Mesendoderm (in vitro differentiated cells): ENCODE results near the gene SYNRG.
A peak's percentile ranks its signal among the peaks of the same experiment; 100 is the strongest.

Source experiments
- DNase-seq: peaks from one replicate; pipeline ENCODE4 v3.0.0; 2013
- H2AK5ac ChIP-seq: 2 replicates; pipeline ENCODE4 v1.6.1; 2013; ENCODE audit warnings: low read length, inconsistent platforms
- H2BK120ac ChIP-seq: 2 replicates; pipeline ENCODE4 v1.6.1; 2013; ENCODE audit warnings: low read depth, mild to moderate bottlenecking, low read length, moderate library complexity, mixed read lengths
- H2BK15ac ChIP-seq: replicated peaks from 2 replicates; pipeline ENCODE4 v1.6.1; 2013; ENCODE audit warnings: low read depth, mild to moderate bottlenecking, moderate library complexity
- H2BK5ac ChIP-seq: 2 replicates; pipeline ENCODE4 v1.6.1; 2013; ENCODE audit warnings: low read length, inconsistent platforms
- H3K18ac ChIP-seq: 2 replicates; pipeline ENCODE4 v1.6.1; 2013; ENCODE audit warnings: mild to moderate bottlenecking, low read length, mixed read lengths
- H3K23ac ChIP-seq: one replicate; pipeline ENCODE4 v1.6.1; 2013; ENCODE audit warnings: low read length
- H3K27ac ChIP-seq: 2 replicates; pipeline ENCODE4 v1.5.1; 2013; ENCODE audit warnings: low read depth, mild to moderate bottlenecking, inconsistent platforms, low read length, moderate library complexity
- H3K27me3 ChIP-seq: 2 replicates; pipeline ENCODE4 v1.6.1; 2013; ENCODE audit warnings: low read length, control low read depth, mild to moderate bottlenecking, inconsistent platforms; ENCODE audit not compliant: insufficient read depth, poor library complexity
- H3K36me3 ChIP-seq: 2 replicates; pipeline ENCODE4 v1.6.1; 2013; ENCODE audit warnings: low read length, inconsistent platforms; ENCODE audit not compliant: control insufficient read depth, insufficient read depth
- H3K4ac ChIP-seq: one replicate; pipeline ENCODE4 v1.6.1; 2013; ENCODE audit warnings: low read depth, mild to moderate bottlenecking, low read length, moderate library complexity
- H3K4me1 ChIP-seq: 2 replicates; pipeline ENCODE4 v1.6.1; 2013; ENCODE audit warnings: low read depth, low read length, inconsistent platforms; ENCODE audit not compliant: control insufficient read depth
- H3K4me2 ChIP-seq: 2 replicates; pipeline ENCODE4 v1.6.1; 2013; ENCODE audit warnings: low read length
- H3K4me3 ChIP-seq: 2 replicates; pipeline ENCODE4 v1.5.1; 2013; ENCODE audit warnings: mild to moderate bottlenecking, low read length
- H3K56ac ChIP-seq: one replicate; pipeline ENCODE4 v1.6.1; 2013; ENCODE audit warnings: low read length
- H3K79me1 ChIP-seq: 2 replicates; pipeline ENCODE4 v1.6.1; 2013; ENCODE audit warnings: low read length, inconsistent platforms
- H3K79me2 ChIP-seq: 2 replicates; pipeline ENCODE4 v1.6.1; 2013; ENCODE audit warnings: mild to moderate bottlenecking, low read length; ENCODE audit not compliant: control insufficient read depth, insufficient read depth
- H3K9ac ChIP-seq: 2 replicates; pipeline ENCODE4 v1.6.1; 2013; ENCODE audit warnings: low read length, inconsistent platforms
- H4K5ac ChIP-seq: one replicate; pipeline ENCODE4 v1.6.1; 2013; ENCODE audit warnings: low read length
- H4K8ac ChIP-seq: one replicate; pipeline ENCODE4 v1.6.1; 2013; ENCODE audit warnings: low read depth, mild to moderate bottlenecking, control low read depth, low read length, moderate library complexity
- WGBS: extraction: QIAGEN DNeasy Blood & Tissue Kit; methylation state at CpG from one replicate; pipeline ENCODE4 v1.1.7; 2013; ENCODE audit warnings: low lambda C conversion rate, missing lambda C conversion rate; ENCODE audit not compliant: insufficient coverage; ENCODE audit errors: extremely low coverage; 5-methylcytosine and 5-hydroxymethylcytosine counted together

SYNRG gene

DNA sequence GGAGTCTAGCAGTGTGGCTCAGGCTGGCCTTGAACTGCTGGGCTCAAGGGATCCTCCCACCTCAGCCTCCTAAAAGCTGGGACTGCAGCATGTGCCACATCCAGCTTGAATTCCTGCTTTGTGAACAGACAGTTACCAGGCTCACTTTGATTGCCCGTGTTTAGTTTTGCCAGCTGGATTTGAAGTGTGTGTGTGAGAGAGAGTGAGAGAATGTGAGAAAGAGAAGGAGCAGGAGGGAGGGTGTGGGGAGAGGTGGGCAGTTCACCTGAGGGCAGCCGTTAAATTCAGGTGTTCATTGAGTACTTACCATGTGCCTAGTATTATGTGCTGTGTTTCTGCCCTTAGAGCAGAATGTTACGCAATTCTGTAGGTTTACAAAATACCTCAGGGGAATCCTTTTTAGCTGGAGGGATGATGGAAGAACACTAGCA lies 114.8 kb downstream of the SYNRG start:
- no CpG with 5 or more reads among the region's 3 CpGs for WGBS
- Histone ChIP-seq H3K79me1 (peaks cover 4% of the 10 kb centered on the region), H3K9ac (no peak overlapping the region), H3K4me2 (no peak overlapping the region), H3K79me2 (peaks cover 5% of the 10 kb centered on the region), H3K4me1 (peaks cover 5% of the 10 kb centered on the region), H2BK5ac (no peak overlapping the region), H3K23ac (no peak overlapping the region), H3K18ac (no peak overlapping the region), H3K36me3 (no peaks in the 10 kb centered on the region), H2BK15ac (no peak overlapping the region), H3K27ac (no peak overlapping the region), H4K5ac (no peak overlapping the region), H2BK120ac (no peak overlapping the region), H2AK5ac (no peak overlapping the region), H3K56ac (no peak overlapping the region), H3K4ac (no peak overlapping the region), H3K4me3 (no peak overlapping the region), H4K8ac (no peak overlapping the region), H3K27me3 (no peaks in the 10 kb centered on the region)
- no peak for DNase-seq

DNA sequence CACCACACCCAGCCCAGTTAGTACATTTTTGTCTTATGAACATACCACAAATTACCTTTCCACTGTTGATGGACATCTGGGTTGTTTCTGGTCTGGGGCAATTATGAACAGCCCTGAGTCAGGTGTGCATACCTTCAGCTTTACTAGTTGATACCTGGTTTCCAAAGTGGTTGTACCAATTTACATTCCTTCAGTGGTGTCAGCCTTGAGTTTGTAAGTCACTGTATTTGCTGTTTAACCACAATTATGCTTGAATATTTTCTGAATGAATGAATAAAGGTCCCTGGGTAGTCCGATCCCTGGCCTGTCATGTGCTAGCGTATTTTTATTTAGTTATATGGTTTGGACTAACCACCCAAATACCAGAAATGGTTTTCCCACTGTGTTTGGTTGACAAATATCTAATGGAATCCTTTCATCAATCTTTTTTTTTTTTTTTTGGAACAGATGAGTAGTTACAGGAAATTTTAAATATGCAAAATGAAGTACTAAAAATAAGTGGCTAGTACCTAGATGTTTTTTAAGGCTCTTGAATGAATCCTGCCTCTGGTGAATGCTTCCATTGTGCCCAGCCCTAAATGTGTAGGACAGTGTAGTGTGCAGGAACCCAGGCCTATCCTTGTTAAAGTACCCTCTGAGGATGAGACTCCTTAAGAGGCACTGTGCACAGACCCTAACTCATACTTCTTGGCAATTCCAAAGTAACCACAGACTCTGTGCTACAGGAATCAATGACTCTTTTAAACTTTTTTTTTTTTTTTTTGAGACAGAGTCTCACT lies 115.8 kb downstream of the SYNRG start:
- peaks cover 5% of the 10 kb centered on the region for H3K79me2 ChIP-seq
- H4K5ac ChIP-seq = no peak overlapping the region
- H3K27me3 ChIP-seq = no peaks in the 10 kb centered on the region
- H3K9ac ChIP-seq = no peak overlapping the region
- H3K56ac ChIP-seq = no peak overlapping the region
- H3K36me3 ChIP-seq = no peaks in the 10 kb centered on the region
- no peak overlapping the region for H4K8ac ChIP-seq
- H2BK15ac ChIP-seq = no peak overlapping the region
- no peak overlapping the region for H3K23ac ChIP-seq
- H2AK5ac ChIP-seq = no peak overlapping the region
- H3K4me2 ChIP-seq = no peak overlapping the region
- H3K27ac ChIP-seq = no peak overlapping the region
- WGBS = no CpG with 5 or more reads among the region's 2 CpGs
- no peak overlapping the region for H2BK5ac ChIP-seq
- peaks cover 5% of the 10 kb centered on the region for H3K4me1 ChIP-seq
- H2BK120ac ChIP-seq = no peak overlapping the region
- H3K79me1 ChIP-seq = peaks cover 4% of the 10 kb centered on the region
- H3K18ac ChIP-seq = no peak overlapping the region
- H3K4ac ChIP-seq = no peak overlapping the region
- DNase-seq = no peak
- no peak overlapping the region for H3K4me3 ChIP-seq

- H3K79me1 ChIP-seq = peaks cover 4% of the 10 kb centered on the region
- no peak overlapping the region for H3K56ac ChIP-seq
- no peak overlapping the region for H3K4me3 ChIP-seq
- H3K23ac ChIP-seq = no peak overlapping the region
- H3K27ac ChIP-seq = no peak overlapping the region
- H2AK5ac ChIP-seq = no peak overlapping the region
- H3K79me2 ChIP-seq = peaks cover 5% of the 10 kb centered on the region
- no peak overlapping the region for H4K5ac ChIP-seq
- H3K4me2 ChIP-seq = no peak overlapping the region
- H2BK120ac ChIP-seq = no peak overlapping the region
- WGBS = no CpG with 5 or more reads among the region's 4 CpGs
- H3K18ac ChIP-seq = no peak overlapping the region
- H3K4me1 ChIP-seq = peaks cover 5% of the 10 kb centered on the region
- H3K27me3 ChIP-seq = no peaks in the 10 kb centered on the region
- no peak overlapping the region for H3K9ac ChIP-seq
- H2BK15ac ChIP-seq = no peak overlapping the region
- H3K4ac ChIP-seq = no peak overlapping the region
- H4K8ac ChIP-seq = no peak overlapping the region
- no peaks in the 10 kb centered on the region for H3K36me3 ChIP-seq
- no peak overlapping the region for H2BK5ac ChIP-seq
- DNase-seq = no peak
Measured at GRCh38 chr17:37492167-37492566, 117.1 kb downstream of the SYNRG start.

DNA sequence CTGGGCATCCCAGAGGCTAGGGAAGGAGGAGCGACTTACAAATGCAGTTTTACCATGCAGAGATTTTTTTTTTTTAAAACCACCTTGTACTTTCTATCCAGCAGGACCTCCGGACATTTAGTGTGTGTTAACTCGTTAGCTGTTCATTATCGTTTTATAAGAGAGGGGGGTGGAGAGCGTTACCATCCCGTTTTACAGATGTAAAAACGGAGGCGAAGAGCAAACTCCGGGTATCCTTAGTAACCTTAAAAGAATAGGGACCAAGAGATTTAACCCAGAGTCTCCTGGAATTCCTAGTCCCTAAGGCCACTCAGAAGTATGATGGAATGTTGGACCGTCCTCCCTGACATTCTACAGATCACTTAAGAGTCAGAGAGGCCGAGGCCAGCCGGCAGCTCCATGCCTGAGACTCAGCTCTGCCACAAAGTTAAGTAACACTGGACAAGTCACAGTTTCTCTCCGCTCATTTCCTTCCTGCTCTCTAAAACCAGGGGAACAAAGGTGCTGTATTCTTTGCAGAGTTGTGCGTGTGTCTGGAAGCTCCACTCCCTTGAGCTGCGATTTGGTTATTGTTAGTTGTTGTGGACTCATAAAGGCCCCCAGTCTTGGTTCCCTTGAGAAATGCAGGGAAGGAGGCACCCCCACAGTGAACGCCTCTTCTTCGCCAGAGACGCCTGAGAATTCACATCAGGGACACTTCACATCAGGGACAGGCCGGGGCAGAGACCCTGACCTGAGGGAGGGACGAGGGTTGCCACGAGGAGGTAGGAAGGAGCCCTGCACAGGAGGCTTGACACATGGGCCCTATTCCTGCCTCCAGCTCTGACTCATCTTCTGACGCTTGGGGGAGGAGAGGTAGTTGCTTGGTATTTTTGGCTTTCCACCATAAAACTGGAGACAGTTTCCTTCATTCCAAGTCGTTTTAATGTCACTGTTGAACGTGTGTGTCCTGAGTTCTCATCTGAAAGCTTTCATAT lies 118.3 kb downstream of the SYNRG start:
- Histone ChIP-seq H3K23ac (peak overlapping the region; percentile 80), H3K4me3 (peak overlapping the region; percentile 64), H2AK5ac (no peak overlapping the region), H2BK15ac (no peak overlapping the region), H2BK120ac (no peak overlapping the region), H3K4me1 (peaks cover 5% of the 10 kb centered on the region), H4K5ac (no peak overlapping the region), H3K36me3 (no peaks in the 10 kb centered on the region), H3K9ac (peak overlapping the region; percentile 72), H3K27me3 (no peaks in the 10 kb centered on the region), H3K4ac (no peak overlapping the region), H3K27ac (peak overlapping the region; percentile 10), H4K8ac (no peak overlapping the region), H3K18ac (no peak overlapping the region), H2BK5ac (no peak overlapping the region), H3K4me2 (peak overlapping the region; percentile 93), H3K79me2 (peaks cover 5% of the 10 kb centered on the region), H3K79me1 (peaks cover 4% of the 10 kb centered on the region), H3K56ac (peak overlapping the region; percentile 78)
- DNase-seq = peak; percentile 92
- no CpG with 5 or more reads among the region's 24 CpGs for WGBS

GRCh38 chr17:37490022-37490587 lies 119.1 kb downstream of the SYNRG start:
- Histone ChIP-seq H4K8ac (no peak overlapping the region), H3K4me2 (peak overlapping the region; percentile 93), H3K56ac (peak overlapping the region; percentile 76), H2BK5ac (no peak overlapping the region), H2BK120ac (no peak overlapping the region), H3K23ac (no peak overlapping the region), H3K36me3 (no peaks in the 10 kb centered on the region), H4K5ac (no peak overlapping the region), H3K27ac (peak overlapping the region; percentile 23), H3K18ac (peak overlapping the region; percentile 62), H3K4ac (no peak overlapping the region), H3K4me3 (peak overlapping the region; percentile 64), H3K79me1 (peaks cover 4% of the 10 kb centered on the region), H2BK15ac (no peak overlapping the region), H3K27me3 (no peaks in the 10 kb centered on the region), H3K9ac (peak overlapping the region; percentile 72), H2AK5ac (no peak overlapping the region), H3K4me1 (peaks cover 5% of the 10 kb centered on the region), H3K79me2 (peaks cover 4% of the 10 kb centered on the region)
- WGBS = no CpG with 5 or more reads among the region's 56 CpGs
- peak; percentile 83 for DNase-seq
